ENCODE data around the gene UCKL1.

Gene UCKL1

DNA sequence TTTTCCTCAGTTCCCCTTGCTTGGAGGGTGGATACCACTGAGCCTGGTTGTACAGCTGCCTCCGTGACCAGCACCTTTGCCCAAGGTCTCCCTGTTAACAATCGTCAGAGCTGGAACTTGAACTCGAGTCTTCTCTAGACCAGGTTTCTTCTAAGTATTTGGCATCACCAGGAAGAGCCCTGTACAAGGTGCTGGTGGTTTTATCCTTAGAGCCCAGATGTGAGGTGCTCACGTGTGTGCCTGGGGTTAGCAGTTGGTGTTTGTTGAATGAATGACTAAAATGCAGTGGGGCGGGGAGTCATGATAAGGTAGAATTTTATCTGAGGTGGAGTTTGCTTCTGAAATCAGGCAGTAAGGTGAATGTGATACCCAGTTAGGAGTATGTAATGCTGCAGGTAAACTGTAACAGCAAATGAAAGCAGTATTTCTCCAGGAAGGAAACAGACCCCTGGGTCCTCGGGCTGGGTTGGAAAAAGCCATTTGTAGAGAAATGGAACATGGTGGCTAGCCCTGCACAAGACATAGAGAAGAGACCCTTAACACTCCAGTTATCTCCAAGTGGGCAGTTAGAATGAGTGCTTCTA is 58.1 kb downstream of the UCKL1 start:
- DNase-seq (ENCODE audit: low spot score) = no peak
- TF ChIP-seq, protein P1, sequence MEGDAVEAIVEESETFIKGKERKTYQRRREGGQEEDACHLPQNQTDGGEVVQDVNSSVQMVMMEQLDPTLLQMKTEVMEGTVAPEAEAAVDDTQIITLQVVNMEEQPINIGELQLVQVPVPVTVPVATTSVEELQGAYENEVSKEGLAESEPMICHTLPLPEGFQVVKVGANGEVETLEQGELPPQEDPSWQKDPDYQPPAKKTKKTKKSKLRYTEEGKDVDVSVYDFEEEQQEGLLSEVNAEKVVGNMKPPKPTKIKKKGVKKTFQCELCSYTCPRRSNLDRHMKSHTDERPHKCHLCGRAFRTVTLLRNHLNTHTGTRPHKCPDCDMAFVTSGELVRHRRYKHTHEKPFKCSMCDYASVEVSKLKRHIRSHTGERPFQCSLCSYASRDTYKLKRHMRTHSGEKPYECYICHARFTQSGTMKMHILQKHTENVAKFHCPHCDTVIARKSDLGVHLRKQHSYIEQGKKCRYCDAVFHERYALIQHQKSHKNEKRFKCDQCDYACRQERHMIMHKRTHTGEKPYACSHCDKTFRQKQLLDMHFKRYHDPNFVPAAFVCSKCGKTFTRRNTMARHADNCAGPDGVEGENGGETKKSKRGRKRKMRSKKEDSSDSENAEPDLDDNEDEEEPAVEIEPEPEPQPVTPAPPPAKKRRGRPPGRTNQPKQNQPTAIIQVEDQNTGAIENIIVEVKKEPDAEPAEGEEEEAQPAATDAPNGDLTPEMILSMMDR (IDR thresholded peaks at IDR 0.05; ENCODE audit: extremely low read depth, missing control alignments) = no peak

DNA sequence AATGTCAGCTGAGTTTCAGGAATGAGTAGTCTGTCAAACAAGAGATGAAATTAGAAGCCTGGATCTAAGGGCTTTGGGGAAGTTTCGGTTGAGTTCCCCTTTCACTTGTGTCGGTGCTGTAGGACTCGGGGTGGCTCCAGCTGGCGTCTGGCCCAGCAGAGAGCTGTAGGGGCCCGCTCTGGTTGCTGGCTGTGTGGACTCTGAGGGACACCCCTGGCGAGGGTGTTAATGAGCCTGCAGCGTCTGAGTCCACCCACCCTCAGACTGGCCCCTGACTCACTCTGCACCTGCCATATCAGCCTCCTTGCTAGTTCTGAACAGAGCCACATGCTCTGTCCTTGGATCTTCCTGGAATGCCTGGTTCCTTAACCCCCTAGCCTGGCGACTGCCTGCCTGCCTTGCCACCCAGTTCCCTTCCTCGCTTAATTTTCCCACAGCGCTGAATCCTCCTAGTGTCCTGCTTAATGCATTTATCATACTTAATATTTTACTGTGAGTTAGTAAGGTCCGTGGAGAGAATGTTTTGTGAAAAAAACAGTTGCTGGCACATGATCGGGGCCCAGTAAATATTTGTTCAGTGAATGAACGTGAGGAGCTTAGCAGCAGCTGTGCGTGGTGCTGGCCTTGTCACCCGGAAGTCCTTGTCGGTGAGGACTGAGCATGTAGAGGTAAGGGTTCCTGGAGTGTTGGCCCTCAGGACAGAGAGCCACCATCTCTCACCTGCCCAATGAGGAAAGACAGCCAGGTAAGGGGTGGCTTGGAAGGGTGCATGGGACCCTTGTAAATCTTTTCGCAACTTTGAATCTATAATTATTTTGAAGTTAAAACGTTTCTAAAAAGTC is 59.7 kb downstream of the UCKL1 start:
- peak; percentile 78 for DNase-seq (ENCODE audit: low spot score)

DNA sequence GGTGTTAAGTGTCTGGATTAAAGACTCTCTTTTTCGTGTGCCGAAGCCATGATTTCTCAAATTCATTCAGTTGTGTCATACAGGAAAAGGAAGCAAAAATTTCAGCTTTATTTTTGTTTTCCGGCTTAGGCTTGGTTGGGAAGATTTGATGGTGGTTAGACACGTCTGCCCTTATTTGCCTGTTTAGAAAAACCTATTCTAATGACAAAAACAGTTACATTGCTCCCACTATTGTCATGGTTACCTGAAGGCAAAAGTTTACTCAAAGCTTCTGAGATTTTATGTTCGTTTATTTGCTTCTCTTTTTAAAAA is 60.3 kb downstream of the UCKL1 start:
- TF ChIP-seq, protein P1 (IDR thresholded peaks at IDR 0.05; ENCODE audit: extremely low read depth, missing control alignments) = no peak
- no peak for DNase-seq (ENCODE audit: low spot score)

More for the DNA sequence above, 59.7 kb downstream of the UCKL1 start:
- TF ChIP-seq, protein P1 (IDR thresholded peaks at IDR 0.05; ENCODE audit: extremely low read depth, missing control alignments) = no peak

DNA sequence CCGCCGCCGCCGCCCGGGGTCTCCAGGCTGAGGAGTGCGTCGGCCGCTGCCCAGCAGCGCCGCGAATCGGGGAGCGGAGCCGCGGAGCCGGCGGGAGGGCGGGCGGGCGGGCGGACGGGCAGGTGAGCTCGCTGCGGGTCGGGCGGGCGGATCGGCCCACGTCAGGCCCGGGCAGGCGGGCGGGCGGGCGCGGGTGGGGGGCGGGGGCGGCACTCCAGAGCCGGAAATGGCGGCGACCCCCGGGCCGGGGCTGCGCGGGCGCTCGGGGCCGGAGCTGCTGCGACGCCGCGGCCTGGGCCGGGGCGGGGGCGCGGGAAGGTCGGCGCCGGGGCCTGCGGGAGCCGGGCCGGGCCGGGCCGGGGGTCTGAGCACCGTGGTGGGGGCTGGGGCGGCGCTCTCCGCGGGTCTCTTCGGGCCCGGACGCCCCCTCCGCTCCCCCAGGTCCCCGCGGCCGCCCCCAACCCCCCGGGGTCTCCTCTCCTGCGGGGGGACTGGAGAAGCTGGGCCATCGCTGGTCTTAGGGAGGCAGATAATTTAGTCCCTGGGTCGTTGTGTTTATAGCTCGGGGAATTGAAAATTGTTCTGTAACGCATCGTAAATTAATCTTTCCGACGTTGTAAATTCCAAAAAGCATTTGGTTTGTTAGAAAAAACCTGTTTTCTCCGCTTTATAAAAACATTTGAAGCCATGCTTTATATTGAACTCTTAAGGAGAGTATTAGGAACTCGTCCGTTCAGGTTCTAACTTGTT is 60.8 kb downstream of the UCKL1 start:
- no peak for DNase-seq (ENCODE audit: low spot score)
- TF ChIP-seq, protein P1 (IDR thresholded peaks at IDR 0.05; ENCODE audit: extremely low read depth, missing control alignments) = no peak

DNA sequence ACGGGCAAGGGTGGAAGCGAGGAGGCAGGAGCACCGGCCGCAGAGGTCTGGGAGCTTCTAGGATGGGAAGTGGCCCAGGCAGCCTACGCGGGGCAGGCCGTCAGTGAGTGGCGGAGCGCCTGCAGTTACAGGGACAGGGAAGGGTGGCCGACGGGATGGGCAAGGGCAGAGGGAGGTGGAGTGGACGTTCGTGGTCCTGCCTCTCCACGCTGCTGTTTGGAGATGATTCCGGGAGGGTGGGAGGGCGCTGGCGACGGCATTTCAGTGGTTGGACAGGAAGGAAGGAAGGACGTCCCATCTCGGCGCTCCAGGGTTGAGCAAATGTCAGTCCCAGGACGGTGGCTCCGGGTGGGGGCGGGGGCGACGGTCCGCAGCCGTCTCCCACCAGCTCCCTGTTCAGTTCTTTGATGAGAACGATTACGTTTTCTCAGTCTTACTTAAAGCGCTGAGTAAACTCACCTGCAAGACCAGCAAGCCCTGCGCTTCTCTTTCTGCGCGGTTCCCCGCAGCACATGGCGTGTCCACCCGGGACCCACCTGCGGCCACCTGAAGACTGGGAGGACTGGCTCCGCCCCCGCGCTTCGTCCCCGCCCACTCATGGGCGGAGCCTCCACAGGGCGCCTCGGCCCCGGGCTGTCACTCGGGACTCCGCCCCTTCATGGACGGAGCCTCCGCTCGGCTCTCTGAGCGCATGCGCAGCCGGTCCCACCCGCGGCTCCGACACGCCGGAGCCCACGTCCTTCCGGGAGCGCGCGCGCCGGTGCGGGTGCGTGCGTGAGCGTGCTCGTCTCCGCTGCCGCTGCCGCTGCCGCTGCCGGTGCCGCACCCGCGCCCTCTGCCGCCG is 61.6 kb downstream of the UCKL1 start, which contains the start of gene DNAJC5:
TSS of gene DNAJC5 (plus strand) at position 769 of the 844 bp plus-strand sequence. CDS start 33,220 bp downstream, outside the sequence.
- TF ChIP-seq, protein P1 (IDR thresholded peaks at IDR 0.05; ENCODE audit: extremely low read depth, missing control alignments) = no peak
- DNase-seq (ENCODE audit: low spot score) = peak; percentile 100

DNA sequence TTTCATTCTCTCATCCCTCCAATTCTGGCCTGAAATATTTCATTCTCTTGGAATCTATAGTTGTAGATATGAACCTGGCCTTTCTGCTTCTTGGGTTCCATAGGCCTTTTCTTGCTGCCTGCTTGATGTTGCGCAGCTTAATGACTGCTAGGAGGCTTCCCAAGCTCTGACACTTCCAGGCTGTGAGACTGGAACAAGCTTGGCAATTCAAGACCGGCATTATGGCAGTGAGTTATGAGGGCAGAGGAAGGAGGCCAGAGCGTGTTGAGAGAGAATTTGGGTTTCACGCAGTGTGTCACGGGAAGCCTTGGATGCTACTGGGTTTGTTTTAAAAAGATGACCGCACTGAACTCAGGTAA is 62.2 kb downstream of the UCKL1 start:
- no peak for DNase-seq (ENCODE audit: low spot score)
- TF ChIP-seq, protein P1 (IDR thresholded peaks at IDR 0.05; ENCODE audit: extremely low read depth, missing control alignments) = no peak

Measured in GM20000 (cell line).